WI38 (cell line): ENCODE measurements around the gene RABL6.
A peak's percentile ranks its signal among the peaks of the same experiment; 100 is the strongest.

Experiments used
- H3K4me3 ChIP-seq: 2 replicates; pipeline ENCODE4 v1.5.1; 2011; ENCODE audit warnings: low read depth, mild to moderate bottlenecking, control low read depth, low read length
- CTCF ChIP-seq: IDR thresholded peaks from 2 replicates; pipeline ENCODE4 v1.5.1; 2012; ENCODE audit warnings: low read depth, mild to moderate bottlenecking, control low read depth, low read length

RABL6 gene

GRCh38 chr9:136769710-136770191 is 38.0 kb upstream of the RABL6 start:
- no peak overlapping the region for H3K4me3 ChIP-seq
- peak; percentile 46; the same call in 1 of the 2 replicates for TF ChIP-seq CTCF

GRCh38 chr9:136771907-136772415 is 35.8 kb upstream of the RABL6 start:
- no peak overlapping the region for H3K4me3 ChIP-seq
- TF ChIP-seq CTCF: no peak

GRCh38 chr9:136773386-136774044 is 34.2 kb upstream of the RABL6 start:
- no peak overlapping the region for H3K4me3 ChIP-seq
- no peak for TF ChIP-seq CTCF

GRCh38 chr9:136774416-136775045 is 33.2 kb upstream of the RABL6 start:
- H3K4me3 ChIP-seq: no peak overlapping the region
- no peak for TF ChIP-seq CTCF

GRCh38 chr9:136775191-136775590 is 32.6 kb upstream of the RABL6 start:
- TF ChIP-seq CTCF: no peak
- H3K4me3 ChIP-seq: no peak overlapping the region

GRCh38 chr9:136776947-136777346 is 30.8 kb upstream of the RABL6 start:
- H3K4me3 ChIP-seq: no peak overlapping the region
- TF ChIP-seq CTCF: no peak

- H3K4me3 ChIP-seq: no peak overlapping the region
- TF ChIP-seq CTCF: no peak
These were observed 30.4 kb upstream of the RABL6 start for GRCh38 chr9:136777359-136777758.
